SK-N-MC (cell line): Measurements from ENCODE around the gene GPC5.
"Not testable (repeated sequence)": the region's sequence is repeated elsewhere in the genome, so short reads cannot be mapped to it uniquely, and the experiment has no call there.

Experiments
- DNase-seq: peaks from one replicate; pipeline ENCODE4 v3.0.0-alpha.2; 2011; ENCODE audit warnings: low read depth, low spot score
- H3K27ac ChIP-seq: fragments of 200-600 bp; sonication (generic); 2 replicates; pipeline ENCODE4 v1.5.1; 2016; ENCODE audit warnings: mixed run types
- H3K36me3 ChIP-seq: fragments of 200-600 bp; sonication (generic); 2 replicates; pipeline ENCODE4 v1.6.1; 2017; ENCODE audit warnings: antibody characterized with exemption, low read length, mixed read lengths; ENCODE audit not compliant: insufficient read depth
- H3K4me3 ChIP-seq: fragments of 200-600 bp; sonication (generic); 2 replicates; pipeline ENCODE4 v1.5.1; 2016
- H3K9ac ChIP-seq: fragments of 200-600 bp; sonication (generic); 2 replicates; pipeline ENCODE4 v1.8.0; 2017; ENCODE audit warnings: mixed run types, mixed read lengths; ENCODE audit not compliant: insufficient read length
- H3K9me3 ChIP-seq: fragments of 200-600 bp; sonication (generic); 2 replicates; pipeline ENCODE4 v1.6.1; 2017; ENCODE audit warnings: low read depth, mild to moderate bottlenecking, antibody characterized with exemption, low read length, moderate library complexity, mixed read lengths
- EZH2 ChIP-seq: fragments of 200-600 bp; sonication (generic); IDR thresholded peaks from one replicate; pipeline ENCODE4 v1.6.1; 2017; ENCODE audit warnings: antibody characterized with exemption
- FOXP2 ChIP-seq: optimal IDR thresholded peaks from 2 replicates; pipeline ENCODE3; 2011; ENCODE audit warnings: mild to moderate bottlenecking, moderate library complexity; ENCODE audit not compliant: insufficient read depth; ENCODE audit errors: extremely low read length, control extremely low read depth
- POLR2AphosphoS5 ChIP-seq: IDR thresholded peaks from 2 replicates; pipeline ENCODE4 v1.6.1; 2012; ENCODE audit warnings: mild to moderate bottlenecking, low read depth, low read length, borderline replicate concordance

The GPC5 gene

DNA sequence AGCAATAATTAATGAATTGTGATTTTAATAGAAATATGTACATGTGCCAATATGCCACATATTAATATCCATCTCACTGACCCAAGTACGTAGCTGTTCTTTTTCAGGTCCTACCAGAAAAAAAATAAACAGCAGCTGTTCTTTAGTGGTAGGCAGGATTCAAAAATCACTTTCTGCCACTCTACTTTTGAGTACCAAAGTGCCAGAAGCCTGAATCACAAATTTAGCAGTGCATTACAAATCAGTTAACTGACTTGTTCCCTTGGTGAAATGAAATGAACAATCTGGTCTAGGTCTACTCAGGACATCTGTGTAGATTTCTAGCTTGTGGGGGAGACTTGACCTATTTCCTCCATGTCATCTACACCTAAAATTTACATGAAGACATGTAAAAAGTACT, 1052.6 kb downstream of the GPC5 start:
- no peak for DNase-seq
- no peaks in the 10 kb centered on the region for H3K9me3 ChIP-seq
- H3K4me3 ChIP-seq: no peak overlapping the region
- no peak for TF ChIP-seq FOXP2
- TF ChIP-seq POLR2AphosphoS5: no peak
- no peak for TF ChIP-seq EZH2
- no peak overlapping the region for H3K9ac ChIP-seq
- no peak overlapping the region for H3K27ac ChIP-seq
- no peaks in the 10 kb centered on the region for H3K36me3 ChIP-seq

DNA sequence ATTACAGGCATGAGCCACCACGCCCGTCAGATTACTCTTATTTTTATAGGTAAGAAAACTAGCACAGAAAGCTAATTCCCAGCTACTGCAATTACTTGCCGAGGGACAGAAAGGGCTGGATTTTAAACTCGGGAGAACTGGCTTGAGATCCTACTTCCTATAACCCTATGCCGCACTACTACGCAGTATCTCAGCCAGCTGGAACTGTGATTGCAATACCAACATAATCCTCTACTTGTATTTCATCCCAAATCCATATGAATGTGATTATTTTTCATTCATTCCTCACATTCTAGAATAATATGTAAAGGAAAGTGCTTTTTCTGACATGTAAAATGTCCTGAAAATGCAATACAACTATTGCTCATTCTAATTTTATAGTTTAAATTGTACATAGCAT, 1054.4 kb downstream of the GPC5 start:
- TF ChIP-seq FOXP2 (no peak), POLR2AphosphoS5 (no peak), EZH2 (no peak)

GRCh38 chr13:92459306-92459705, 1060.9 kb downstream of the GPC5 start:
- H3K9ac ChIP-seq: no peak overlapping the region

More for the DNA sequence above, 1054.4 kb downstream of the GPC5 start:
- no peak overlapping the region for H3K4me3 ChIP-seq
- no peaks in the 10 kb centered on the region for H3K36me3 ChIP-seq
- no peak overlapping the region for H3K27ac ChIP-seq
- DNase-seq: no peak
- no peak overlapping the region for H3K9ac ChIP-seq
- H3K9me3 ChIP-seq: no peaks in the 10 kb centered on the region

DNA sequence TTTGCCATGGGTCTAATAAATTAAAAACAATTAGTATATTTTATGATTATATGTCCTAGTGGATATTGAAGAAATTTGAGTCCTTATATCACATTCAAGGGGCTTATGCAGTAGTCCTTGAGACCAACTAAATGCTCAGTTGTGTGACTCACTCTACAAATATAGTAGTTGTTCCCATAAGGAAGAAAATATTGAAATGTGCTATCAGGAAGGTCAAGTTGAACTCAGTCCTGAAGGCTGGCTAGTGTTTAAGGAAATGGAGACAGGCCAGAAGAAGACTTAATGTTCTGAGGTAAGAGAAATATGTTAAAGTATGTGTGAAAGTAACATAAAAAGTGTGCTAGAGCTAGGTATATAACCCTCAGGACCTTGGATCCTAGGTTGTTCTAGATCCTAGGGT, 1062.1 kb downstream of the GPC5 start:
- no peaks in the 10 kb centered on the region for H3K9me3 ChIP-seq
- H3K9ac ChIP-seq: no peak overlapping the region
- TF ChIP-seq FOXP2 (no peak), EZH2 (no peak), POLR2AphosphoS5 (no peak)
- no peaks in the 10 kb centered on the region for H3K36me3 ChIP-seq
- no peak overlapping the region for H3K27ac ChIP-seq
- DNase-seq: no peak
- H3K4me3 ChIP-seq: no peak overlapping the region

More at GRCh38 chr13:92459306-92459705, 1060.9 kb downstream of the GPC5 start:
- no peaks in the 10 kb centered on the region for H3K36me3 ChIP-seq
- no peak overlapping the region for H3K4me3 ChIP-seq
- DNase-seq: no peak
- H3K9me3 ChIP-seq: no peaks in the 10 kb centered on the region
- no peak overlapping the region for H3K27ac ChIP-seq
- TF ChIP-seq FOXP2: no peak
- TF ChIP-seq POLR2AphosphoS5: no peak
- TF ChIP-seq EZH2: no peak

DNA sequence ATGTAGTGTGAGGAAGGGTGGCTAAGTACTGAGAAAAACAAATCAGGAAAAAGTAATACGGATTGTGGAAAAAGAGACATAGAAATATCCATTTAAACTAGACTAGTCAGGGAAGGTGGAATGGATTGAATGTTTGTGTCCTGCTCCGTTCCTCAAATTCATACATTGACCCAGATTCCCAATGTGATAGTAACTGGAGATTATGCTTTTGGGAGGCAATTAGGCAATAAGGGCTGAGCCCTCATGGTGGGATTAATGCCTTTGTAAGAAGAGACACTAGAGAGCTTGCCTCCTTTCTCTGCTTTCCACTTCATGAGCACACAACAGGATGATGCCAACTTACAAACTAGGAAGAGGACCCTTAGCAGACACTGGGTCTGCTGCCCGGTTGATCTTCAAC, 1063.0 kb downstream of the GPC5 start:
- H3K9ac ChIP-seq: no peak overlapping the region
- no peak overlapping the region for H3K27ac ChIP-seq
- H3K36me3 ChIP-seq: no peaks in the 10 kb centered on the region
- DNase-seq: no peak
- H3K4me3 ChIP-seq: no peak overlapping the region
- H3K9me3 ChIP-seq: no peaks in the 10 kb centered on the region
- no peak for TF ChIP-seq POLR2AphosphoS5
- TF ChIP-seq EZH2: no peak
- TF ChIP-seq FOXP2: no peak

DNA sequence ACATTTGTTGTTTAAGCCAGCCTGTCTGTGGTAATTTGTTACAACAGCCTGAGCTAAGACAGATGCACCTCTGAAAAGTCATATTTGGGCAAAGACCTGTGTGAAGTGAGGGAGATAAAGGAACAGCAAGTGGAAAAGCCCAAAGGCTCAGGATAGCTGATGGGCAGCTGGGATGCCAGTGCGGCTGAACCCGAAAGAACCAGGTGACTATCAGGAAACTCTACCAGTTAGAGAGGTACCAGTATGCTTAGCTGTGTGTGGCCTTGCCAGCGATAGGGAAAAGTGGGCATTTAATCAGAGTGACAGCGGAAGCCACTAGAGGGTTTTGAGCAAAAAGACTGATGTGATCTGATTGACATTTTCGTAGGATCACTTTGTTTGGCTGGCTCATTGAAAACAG, 1063.4 kb downstream of the GPC5 start:
- TF ChIP-seq EZH2 (no peak), POLR2AphosphoS5 (no peak), FOXP2 (no peak)
- Histone ChIP-seq H3K4me3 (no peak overlapping the region), H3K9me3 (no peaks in the 10 kb centered on the region), H3K9ac (no peak overlapping the region), H3K27ac (no peak overlapping the region), H3K36me3 (no peaks in the 10 kb centered on the region)
- DNase-seq: no peak

DNA sequence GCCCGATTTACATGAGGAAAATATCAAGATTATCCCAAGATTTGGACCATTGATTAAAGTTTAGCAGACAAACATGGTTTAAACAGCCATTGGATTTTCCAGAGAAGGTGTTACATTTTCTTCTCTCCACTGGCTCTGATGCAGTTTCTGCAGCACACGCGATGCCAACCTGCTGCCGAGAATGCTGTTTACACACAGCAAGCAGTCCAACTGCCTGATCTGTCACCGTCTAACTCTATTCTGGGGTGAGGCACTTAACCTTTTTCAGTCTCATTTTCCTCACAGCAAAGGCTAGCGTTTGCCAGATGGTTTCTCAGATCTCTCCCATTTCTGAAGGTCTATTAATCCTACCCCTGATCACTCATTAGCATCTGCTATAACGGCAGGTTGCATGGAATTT, 1064.7 kb downstream of the GPC5 start:
- Histone ChIP-seq H3K36me3 (no peaks in the 10 kb centered on the region), H3K9me3 (no peaks in the 10 kb centered on the region), H3K9ac (no peak overlapping the region), H3K27ac (no peak overlapping the region), H3K4me3 (no peak overlapping the region)
- DNase-seq: no peak
- TF ChIP-seq EZH2 (no peak), POLR2AphosphoS5 (no peak), FOXP2 (no peak)

DNA sequence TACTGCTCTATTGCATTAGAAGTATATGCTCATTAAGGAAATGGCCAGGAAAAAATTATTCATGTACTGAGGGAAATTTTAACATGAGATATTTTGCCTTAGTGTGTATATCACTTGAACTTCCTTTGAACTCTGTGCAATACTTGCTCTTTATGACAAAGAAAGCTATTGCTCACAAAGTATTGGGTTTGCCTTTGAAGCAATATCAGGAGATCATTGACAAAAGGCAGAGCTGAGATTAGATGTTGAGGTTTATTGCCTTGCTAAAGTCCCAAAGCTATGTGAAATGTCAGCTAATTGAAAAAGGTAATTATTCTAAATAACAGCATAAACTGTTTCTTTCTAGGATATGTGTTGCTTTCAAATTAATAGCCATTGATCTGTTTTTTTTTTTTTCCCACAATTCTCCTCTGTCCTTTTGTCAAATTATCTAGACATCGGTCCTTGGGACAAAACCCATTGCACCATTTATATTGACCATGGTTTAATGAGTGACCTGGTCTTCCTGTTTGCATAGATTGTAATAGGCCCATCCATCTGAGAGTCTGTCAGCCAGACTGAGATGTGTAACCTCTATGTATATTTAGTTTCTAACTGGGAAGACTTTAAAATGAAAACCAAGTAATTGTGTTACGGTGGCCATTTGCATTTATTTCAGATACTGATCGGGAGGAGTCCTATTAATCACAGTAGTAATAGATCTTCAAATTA, 1075.5 kb downstream of the GPC5 start:
- TF ChIP-seq EZH2 (no peak), FOXP2 (no peak), POLR2AphosphoS5 (no peak)
- Histone ChIP-seq H3K36me3 (no peaks in the 10 kb centered on the region), H3K4me3 (no peak overlapping the region), H3K9me3 (no peaks in the 10 kb centered on the region), H3K9ac (no peak overlapping the region), H3K27ac (no peak overlapping the region)
- no peak for DNase-seq

- H3K27ac ChIP-seq: no peak overlapping the region
- H3K9ac ChIP-seq: no peak overlapping the region
- no peaks in the 10 kb centered on the region for H3K9me3 ChIP-seq
- H3K4me3 ChIP-seq: no peak overlapping the region
- TF ChIP-seq POLR2AphosphoS5 (no peak), EZH2 (no peak), FOXP2 (no peak)
- no peaks in the 10 kb centered on the region for H3K36me3 ChIP-seq
- DNase-seq: no peak
Measured at GRCh38 chr13:92480387-92480786, 1082.0 kb downstream of the GPC5 start.

- H3K9ac ChIP-seq, H3K9me3 ChIP-seq, H3K36me3 ChIP-seq, DNase-seq, H3K27ac ChIP-seq, H3K4me3 ChIP-seq: not testable (repeated sequence)
Measured at GRCh38 chr13:92482790-92483189, 1084.4 kb downstream of the GPC5 start.
